ENCODE data around the gene ZNF30. TPM values are rescaled to one million over a fixed set of nuclear protein-coding genes. Genes with fewer than 3 reads are reported as not detected.

The ZNF30 gene
- total and polyA plus RNA-seq, 2 donors (not counting 1 experiment from before 2014, with no cell fraction given) = 3.3 TPM

- Histone ChIP-seq H2AFZ (ENCODE audit: insufficient read depth, low read depth, low read length, poor library complexity, severe bottlenecking) (no peak overlapping the region), H3K27ac (ENCODE audit: low read length in 2 of 2) (no peak overlapping the region), H4K20me1 (ENCODE audit: control insufficient read depth, insufficient read depth, low read length, poor library complexity, severe bottlenecking) (no peaks in the 10 kb centered on the region), H3K4me2 (replicated peaks; ENCODE audit: low read depth, low read length, poor library complexity, severe bottlenecking) (no peak overlapping the region), H3K9me3 (ENCODE audit: control extremely low read depth in 1 of 3, control insufficient read depth in 2 of 3, insufficient read depth in 1 of 3, low read length in 2 of 3) (no peaks in the 10 kb centered on the region), H3K9ac (ENCODE audit: low read length) (no peak overlapping the region), H3K27me3 (replicated peaks in 1 of 4; ENCODE audit: control extremely low read depth in 1 of 4, control insufficient read depth in 3 of 4, insufficient read depth in 4 of 4, low read length in 3 of 4) (peaks cover 0 to 3% (median 2%) of the 10 kb centered on the region in 4 experiments), H3K4me1 (ENCODE audit: control insufficient read depth in 2 of 2, insufficient read depth in 2 of 2, low read length in 2 of 2) (no peaks in the 10 kb centered on the region), H3K4me3 (ENCODE audit: control extremely low read depth in 1 of 5, extremely low read depth in 1 of 5, insufficient read depth in 1 of 5, low read depth in 2 of 5, low read length in 4 of 5) (no peak overlapping the region), H3K36me3 (replicated peaks in 1 of 2; ENCODE audit: control extremely low read depth in 1 of 2, control insufficient read depth in 1 of 2, extremely low read depth in 1 of 2, insufficient read depth in 2 of 2, low read length in 1 of 2) (no peaks in the 10 kb centered on the region), H3K79me2 (ENCODE audit: control insufficient read depth, insufficient read depth, low read length) (no peaks in the 10 kb centered on the region)
- POLR2A ChIA-PET = no interaction called here
- TF ChIP-seq, protein P1, sequence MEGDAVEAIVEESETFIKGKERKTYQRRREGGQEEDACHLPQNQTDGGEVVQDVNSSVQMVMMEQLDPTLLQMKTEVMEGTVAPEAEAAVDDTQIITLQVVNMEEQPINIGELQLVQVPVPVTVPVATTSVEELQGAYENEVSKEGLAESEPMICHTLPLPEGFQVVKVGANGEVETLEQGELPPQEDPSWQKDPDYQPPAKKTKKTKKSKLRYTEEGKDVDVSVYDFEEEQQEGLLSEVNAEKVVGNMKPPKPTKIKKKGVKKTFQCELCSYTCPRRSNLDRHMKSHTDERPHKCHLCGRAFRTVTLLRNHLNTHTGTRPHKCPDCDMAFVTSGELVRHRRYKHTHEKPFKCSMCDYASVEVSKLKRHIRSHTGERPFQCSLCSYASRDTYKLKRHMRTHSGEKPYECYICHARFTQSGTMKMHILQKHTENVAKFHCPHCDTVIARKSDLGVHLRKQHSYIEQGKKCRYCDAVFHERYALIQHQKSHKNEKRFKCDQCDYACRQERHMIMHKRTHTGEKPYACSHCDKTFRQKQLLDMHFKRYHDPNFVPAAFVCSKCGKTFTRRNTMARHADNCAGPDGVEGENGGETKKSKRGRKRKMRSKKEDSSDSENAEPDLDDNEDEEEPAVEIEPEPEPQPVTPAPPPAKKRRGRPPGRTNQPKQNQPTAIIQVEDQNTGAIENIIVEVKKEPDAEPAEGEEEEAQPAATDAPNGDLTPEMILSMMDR (IDR thresholded peaks at IDR 0.05) = no peak
- TF ChIP-seq EZH2 (IDR thresholded peaks at IDR 0.05; ENCODE audit: borderline replicate concordance, insufficient read depth, low read depth, low read length, poor library complexity, severe bottlenecking) = no peak
- Mint-ChIP-seq H3K9me3 (ENCODE audit: insufficient read depth) (no peaks in the 10 kb centered on the region), H3K27me3 (peaks cover 14% of the 10 kb centered on the region), H3K4me1 (no peaks in the 10 kb centered on the region), H3K27ac (no peak overlapping the region), H3K4me3 (no peak overlapping the region)
- CTCF ChIA-PET = interaction anchor here (1.2 to 1.5 kb wide), 2 partner anchors 11 to 61 kb away, joined by 4 to 5 read pairs; no protein-coding TSS in a partner anchor
- ATAC-seq (ENCODE audit: low read depth) (no peak), DNase-seq (no peak)
- intact Hi-C loops (cut with micrococcal nuclease) = no loop called here
- WGBS (ENCODE audit: insufficient coverage) = 49% methylated on average over 2 of the region's 4 CpGs
Observed at GRCh38 chr19:34983786-34984185, 57.1 kb downstream of the ZNF30 start.

DNA sequence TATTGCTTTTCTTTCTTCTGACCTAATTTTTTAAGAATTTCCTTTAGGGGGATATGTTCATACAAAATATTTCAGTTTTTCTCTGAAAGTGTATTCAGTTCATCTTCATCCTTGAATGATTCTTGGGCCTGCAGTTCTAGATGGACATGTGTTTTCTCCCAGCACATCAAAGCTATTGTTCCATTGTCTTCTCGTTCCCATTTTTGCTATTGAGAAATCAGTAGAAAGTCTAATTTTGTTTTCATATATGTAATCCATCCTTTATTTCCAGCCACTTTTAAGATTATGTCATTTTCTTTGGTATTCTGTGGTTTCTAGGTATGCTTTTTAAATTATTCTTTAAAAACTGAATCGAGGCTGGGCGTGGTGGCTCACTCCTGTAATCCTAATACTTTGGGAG is 57.6 kb downstream of the ZNF30 start:
- ChIA-PET CTCF (interaction anchor here (1.2 to 1.7 kb wide), 2 partner anchors 11 to 60 kb away, joined by 4 to 5 read pairs; no protein-coding TSS in a partner anchor), POLR2A (no interaction called here)
- no peak for ATAC-seq (ENCODE audit: low read depth)
- H3K4me1 Mint-ChIP-seq = no peaks in the 10 kb centered on the region
- H3K36me3 ChIP-seq (replicated peaks in 1 of 2; ENCODE audit: control extremely low read depth in 1 of 2, control insufficient read depth in 1 of 2, extremely low read depth in 1 of 2, insufficient read depth in 2 of 2, low read length in 1 of 2) = no peaks in the 10 kb centered on the region
- DNase-seq = no peak
- no peaks in the 10 kb centered on the region for H4K20me1 ChIP-seq (ENCODE audit: control insufficient read depth, insufficient read depth, low read length, poor library complexity, severe bottlenecking)
- H3K4me3 Mint-ChIP-seq = no peak overlapping the region
- no peak for TF ChIP-seq EZH2 (IDR thresholded peaks at IDR 0.05; ENCODE audit: borderline replicate concordance, insufficient read depth, low read depth, low read length, poor library complexity, severe bottlenecking)
- TF ChIP-seq, protein P1 (IDR thresholded peaks at IDR 0.05) = no peak
- H3K27ac ChIP-seq (ENCODE audit: low read length in 2 of 2) = no peak overlapping the region
- H3K9me3 Mint-ChIP-seq (ENCODE audit: insufficient read depth) = no peaks in the 10 kb centered on the region
- H3K27ac Mint-ChIP-seq = no peak overlapping the region
- H3K27me3 Mint-ChIP-seq = peaks cover 11% of the 10 kb centered on the region
- H2AFZ ChIP-seq (ENCODE audit: insufficient read depth, low read depth, low read length, poor library complexity, severe bottlenecking) = no peak overlapping the region
- H3K27me3 ChIP-seq (replicated peaks in 1 of 4; ENCODE audit: control extremely low read depth in 1 of 4, control insufficient read depth in 3 of 4, insufficient read depth in 4 of 4, low read length in 3 of 4) = peaks cover 0 to 3% (median under 1%) of the 10 kb centered on the region in 4 experiments
- H3K4me2 ChIP-seq (replicated peaks; ENCODE audit: low read depth, low read length, poor library complexity, severe bottlenecking) = no peak overlapping the region
- intact Hi-C loops (cut with micrococcal nuclease) = no loop called here
- WGBS (ENCODE audit: insufficient coverage) = 100% methylated on average over 1 of the region's 3 CpGs
- no peaks in the 10 kb centered on the region for H3K4me1 ChIP-seq (ENCODE audit: control insufficient read depth in 2 of 2, insufficient read depth in 2 of 2, low read length in 2 of 2)
- H3K9ac ChIP-seq (ENCODE audit: low read length) = no peak overlapping the region
- H3K4me3 ChIP-seq (ENCODE audit: control extremely low read depth in 1 of 5, extremely low read depth in 1 of 5, insufficient read depth in 1 of 5, low read depth in 2 of 5, low read length in 4 of 5) = no peak overlapping the region
- H3K9me3 ChIP-seq (ENCODE audit: control extremely low read depth in 1 of 3, control insufficient read depth in 2 of 3, insufficient read depth in 1 of 3, low read length in 2 of 3) = no peaks in the 10 kb centered on the region
- H3K79me2 ChIP-seq (ENCODE audit: control insufficient read depth, insufficient read depth, low read length) = no peaks in the 10 kb centered on the region

Measured in B cell (primary cell).